HG02588 (cell line): Measurements from ENCODE around the gene SETDB1.
A peak's percentile ranks its signal among the peaks of the same experiment; 100 is the strongest.
"Not testable (repeated sequence)": the region's sequence is repeated elsewhere in the genome, so short reads cannot be mapped to it uniquely, and the experiment has no call there.

ENCODE experiments used
- ATAC-seq: cut with Tn5 transposase; IDR thresholded peaks from one replicate; pipeline ENCODE4 v1.9.1; 2021; ENCODE audit warnings: mild to moderate bottlenecking, moderate library complexity; ENCODE audit not compliant: unreplicated experiment

Gene SETDB1

DNA sequence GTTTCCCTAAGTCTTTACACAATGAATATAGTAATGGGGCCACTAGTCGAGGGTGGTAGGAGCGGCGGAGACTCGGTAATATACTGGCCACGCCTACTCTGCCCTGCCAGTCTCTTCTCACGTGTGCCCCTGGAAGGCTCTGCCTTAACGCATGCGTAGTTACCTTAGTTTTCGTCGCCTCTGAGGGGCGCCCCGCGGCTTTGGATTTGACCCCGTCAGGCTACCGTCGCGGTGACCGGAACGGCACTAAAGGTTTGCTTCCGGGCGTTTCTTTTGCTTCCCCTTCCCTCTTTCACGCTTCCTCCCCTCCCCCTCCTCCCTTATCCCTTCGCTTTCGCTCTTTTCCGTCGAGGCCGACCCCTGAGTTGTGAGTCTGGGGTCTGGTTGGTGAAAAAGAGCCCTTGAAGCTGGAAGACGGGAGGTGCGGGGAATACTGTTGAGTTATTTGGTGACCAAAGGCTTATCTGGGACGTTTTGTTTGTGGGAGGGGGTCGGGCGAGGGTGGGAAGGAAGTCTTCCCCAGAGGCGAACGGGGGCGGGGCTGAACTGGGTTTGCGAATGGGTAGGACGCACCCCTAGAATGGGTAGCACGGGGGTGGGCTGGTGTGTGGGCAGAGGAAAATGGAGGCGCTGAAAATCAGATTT is at the start of gene SETDB1:
TSS of gene SETDB1 (plus strand) at position 267 of the 645 bp plus-strand sequence. CDS start 1,352 bp downstream, outside the sequence.
- peak; percentile 88 for ATAC-seq

DNA sequence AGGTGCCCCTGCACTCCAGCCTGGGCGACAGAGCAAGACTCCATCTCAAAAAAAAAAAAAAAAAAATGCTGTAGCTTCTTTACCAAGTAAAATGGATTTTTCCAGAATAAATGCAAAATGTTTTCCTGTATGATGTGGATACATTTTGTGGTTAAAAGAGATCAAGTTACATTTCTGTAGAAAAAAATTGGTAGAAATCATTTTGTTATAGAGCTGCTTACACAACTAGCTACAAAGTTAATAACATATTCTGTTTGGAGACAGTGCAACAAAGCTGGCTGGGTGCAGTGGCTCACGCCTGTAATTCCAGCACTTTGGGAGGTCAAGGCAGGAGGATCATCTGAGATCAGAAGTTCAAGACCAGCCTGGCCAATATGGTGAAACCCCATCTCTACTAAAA is 47.2 kb upstream of the SETDB1 start:
- ATAC-seq, result not testable (repeated sequence)

DNA sequence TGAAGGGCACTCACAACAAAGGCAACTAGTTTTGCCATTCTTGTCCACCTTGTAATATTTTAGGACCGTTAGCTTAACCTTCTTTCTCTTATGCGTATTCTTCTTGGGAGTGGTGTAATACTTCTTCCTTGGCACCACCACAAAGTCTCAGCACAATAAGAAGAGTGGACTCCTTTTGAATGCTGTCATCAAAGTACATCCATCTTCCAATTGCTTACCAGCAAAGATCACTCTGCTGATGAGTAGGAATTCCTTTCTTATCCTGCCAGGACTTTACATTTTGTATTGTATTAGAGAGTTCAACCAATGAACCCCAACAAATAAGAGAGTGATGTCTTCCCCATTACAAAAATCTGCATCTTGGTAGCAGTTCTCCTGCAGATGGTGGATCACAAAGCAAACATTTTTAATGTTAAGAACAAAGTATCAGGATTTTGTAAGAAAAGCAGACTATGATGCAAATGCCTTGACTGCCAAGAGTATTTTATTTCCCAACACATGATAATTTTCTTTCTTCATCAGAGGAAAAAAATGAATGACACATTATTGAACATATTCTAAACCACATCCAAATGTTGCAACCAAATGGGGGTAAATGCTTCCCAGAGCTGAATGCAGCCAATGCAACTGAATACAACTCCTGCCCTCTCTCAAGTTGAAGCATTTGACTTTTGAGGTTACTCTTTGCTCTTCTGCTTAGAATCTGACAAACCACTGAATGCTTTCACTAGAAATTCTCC is 44.7 kb upstream of the SETDB1 start:
- no peak for ATAC-seq

DNA sequence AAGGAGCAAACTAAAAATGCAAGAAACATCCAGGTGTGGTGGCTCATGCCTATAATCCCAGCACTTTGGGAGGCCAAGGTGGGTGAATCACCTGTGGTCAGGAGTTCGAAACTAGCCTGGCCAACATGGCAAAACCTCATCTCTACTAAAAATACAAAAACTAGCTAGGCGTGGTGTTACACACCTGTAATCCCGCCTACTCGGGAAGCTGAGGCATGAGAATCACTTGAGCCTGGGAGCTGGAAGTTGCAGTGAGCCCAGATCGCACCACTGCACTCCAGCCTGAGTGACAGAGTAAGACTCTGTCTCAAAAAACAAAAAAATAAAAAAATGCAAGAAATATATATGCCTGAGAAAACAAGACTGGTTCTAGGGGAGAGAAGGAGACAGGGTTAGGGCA is 43.0 kb upstream of the SETDB1 start:
- not testable (repeated sequence) for ATAC-seq

DNA sequence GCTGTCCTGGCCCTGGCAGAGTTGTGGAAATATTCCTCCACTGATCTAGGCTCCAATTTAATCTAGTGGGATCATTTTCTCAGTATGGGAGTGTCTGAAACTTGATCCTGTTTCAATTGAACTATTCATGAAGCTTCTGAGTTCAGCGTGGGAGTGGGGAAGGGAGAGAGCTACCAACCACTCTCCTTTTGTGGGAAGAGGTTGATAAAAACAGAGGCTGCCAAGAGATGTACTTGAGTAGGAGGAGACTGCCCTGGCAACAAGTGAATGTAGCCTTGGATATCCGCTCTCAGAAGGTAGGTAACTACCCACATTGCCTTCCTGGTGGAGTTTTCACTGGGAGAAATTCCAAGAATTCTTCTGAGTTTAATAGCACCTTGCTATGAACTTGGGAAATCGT is 39.1 kb upstream of the SETDB1 start, which contains the start of gene CTXND2:
TSS of gene CTXND2 (plus strand) at position 119 of the 400 bp plus-strand sequence. CDS start 25,179 bp downstream, outside the sequence.
- ATAC-seq, result no peak

DNA sequence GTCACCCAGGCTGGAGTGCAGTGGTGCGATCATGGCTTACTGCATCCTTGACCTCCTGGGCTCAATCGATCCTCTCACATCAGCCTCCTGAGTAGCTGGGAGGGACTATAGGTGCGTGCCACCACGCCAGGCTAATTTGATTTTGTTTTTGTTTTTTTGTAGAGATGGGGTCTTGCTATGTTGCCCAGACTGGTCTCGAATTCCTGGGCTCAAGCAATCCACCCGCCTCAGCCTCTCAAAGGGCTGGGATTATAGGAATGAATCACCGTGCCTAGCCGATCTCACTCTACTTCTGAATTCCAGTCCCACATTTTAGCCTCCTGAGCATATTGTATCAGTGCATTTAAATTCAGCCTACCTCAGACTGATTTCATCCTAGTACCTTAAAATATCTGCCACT is 37.4 kb upstream of the SETDB1 start:
- no peak for ATAC-seq

DNA sequence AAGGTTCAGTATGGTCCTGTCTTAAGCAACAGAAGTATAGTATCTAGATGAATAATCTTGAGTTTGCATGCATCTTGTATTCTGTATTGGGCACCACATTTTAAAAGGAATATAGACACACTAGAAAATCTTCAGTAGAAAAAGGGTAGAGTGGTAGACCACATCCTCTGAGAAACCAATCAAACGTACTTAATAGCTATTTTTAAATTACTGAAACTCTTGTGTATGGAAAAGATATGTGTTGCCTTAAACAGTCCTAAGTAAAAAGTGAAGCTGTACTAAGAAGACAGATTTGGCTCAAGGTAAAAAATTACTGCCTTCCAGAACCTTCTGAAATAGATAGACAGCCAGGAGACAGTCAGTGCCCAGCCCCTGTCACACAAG is 36.1 kb upstream of the SETDB1 start:
- ATAC-seq, result no peak

DNA sequence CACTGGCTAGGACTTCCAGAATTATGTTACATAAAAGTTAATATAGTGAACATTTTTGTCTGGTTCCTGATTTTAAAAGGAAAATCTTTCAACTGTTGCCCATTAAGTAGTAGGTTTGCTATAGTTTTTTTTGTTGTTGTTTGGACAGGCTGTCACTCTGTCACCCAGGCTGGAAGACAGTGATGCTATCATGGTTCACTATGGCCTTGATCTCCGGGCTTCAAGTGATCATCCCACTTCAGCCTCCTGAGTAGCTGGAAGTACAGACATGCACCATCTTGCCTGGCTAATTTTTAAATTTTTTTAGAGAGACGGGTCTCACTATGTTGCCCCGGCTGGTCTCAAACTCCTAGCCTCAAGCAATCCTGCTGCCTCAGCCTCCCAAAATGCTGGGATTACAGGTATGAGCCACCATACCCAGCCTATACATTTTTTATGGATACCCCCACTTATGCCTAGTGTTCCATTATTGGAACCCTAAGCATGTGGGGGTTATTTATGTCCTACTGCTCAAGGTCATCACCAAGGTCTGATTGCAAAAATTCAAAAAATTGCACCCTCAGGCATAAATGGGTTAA is 32.7 kb upstream of the SETDB1 start:
- no peak for ATAC-seq

DNA sequence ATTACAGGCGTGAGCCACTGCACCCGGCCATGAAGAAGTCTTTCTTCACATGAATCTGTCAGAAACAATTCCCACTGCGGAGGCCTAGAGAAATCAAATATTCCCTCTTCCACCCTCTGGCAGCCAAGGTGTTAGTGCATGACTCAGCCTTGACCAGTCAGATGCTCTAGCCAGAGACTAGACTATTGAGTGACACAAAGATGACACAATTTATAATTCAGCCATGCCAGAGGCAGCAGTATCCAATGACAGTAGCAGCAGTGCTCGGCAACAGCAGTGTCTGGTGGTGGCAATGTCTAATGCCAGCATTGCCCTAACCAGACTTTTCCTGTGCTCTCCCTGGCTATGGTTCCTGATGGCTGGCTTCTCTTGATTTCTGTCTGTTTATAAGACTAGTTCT is 30.5 kb upstream of the SETDB1 start:
- ATAC-seq, result no peak

DNA sequence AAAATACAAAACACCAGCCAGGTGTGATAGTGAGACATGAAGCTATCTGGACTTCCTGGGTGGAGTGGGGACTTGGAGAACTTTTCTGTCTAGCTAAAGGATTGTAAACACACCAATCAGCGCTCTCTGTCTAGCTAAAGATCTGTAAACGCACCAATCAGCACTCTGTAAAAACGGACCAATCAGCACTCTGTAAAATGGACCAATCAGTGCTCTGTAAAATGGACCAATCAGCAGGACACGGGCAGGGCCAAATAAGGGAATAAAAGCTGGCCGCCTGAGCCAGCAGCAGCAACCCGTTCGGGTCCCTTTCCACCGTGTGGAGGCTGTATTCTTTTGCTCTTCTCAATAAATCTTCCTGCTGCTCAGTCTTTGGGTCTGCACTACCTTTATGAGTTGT is 26.4 kb upstream of the SETDB1 start:
- ATAC-seq, result not testable (repeated sequence)

DNA sequence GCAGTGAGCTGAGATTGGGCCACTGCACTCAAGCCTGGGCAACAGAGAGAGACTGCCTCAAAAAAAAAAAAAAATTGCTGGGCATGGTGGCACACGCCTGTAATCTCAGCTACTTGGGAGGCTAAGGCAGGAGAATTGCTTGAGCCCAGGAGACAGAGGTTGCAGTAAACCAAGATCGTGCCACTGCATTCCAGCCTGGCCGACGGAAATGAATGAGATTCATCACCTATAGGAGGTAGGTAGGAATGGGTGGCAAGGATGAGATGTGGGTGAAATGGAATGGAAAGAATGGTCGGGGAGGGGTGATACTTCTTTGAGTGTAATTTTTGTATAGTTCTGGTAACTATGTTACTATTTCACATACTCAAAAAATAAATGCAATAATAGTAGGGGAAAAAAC is 23.8 kb upstream of the SETDB1 start:
- ATAC-seq, result no peak

DNA sequence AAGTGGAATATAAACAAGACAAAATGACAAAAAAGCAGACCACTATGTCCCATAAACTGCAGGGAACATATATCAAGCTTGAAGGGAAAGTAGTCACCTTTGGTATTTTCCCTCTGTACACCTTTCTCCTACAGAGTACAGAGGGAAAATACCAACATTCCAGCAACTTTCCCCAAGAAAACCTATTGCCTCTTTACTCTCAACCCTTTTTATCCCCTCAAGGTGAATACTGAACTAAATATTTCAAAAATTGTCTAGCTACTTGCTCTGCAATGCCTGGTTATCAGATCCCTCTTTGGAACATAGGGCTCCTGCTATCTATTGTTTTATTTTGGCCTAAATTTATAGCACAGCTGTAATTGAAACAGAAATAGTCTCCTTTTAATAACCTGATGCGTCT is 23.4 kb upstream of the SETDB1 start:
- ATAC-seq, result no peak

DNA sequence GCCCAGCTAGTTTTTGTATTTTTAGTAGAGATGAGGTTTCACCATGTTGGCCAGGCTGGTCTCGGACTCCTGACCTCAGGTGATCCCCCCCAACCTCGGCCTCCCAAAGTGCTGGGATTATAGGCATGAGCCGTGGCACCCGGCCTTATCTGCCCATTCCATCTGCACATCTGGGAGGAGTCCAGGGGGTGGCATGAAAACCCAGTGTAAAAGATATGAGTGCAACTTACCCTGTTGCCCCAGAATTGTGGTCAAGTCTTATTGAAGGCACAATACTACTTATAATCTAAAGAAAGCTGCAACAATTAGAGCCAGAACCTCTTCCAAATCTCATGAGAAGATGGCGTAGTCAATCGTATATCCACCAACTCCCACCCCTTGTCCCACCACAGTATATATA is 20.9 kb upstream of the SETDB1 start:
- ATAC-seq, result no peak

DNA sequence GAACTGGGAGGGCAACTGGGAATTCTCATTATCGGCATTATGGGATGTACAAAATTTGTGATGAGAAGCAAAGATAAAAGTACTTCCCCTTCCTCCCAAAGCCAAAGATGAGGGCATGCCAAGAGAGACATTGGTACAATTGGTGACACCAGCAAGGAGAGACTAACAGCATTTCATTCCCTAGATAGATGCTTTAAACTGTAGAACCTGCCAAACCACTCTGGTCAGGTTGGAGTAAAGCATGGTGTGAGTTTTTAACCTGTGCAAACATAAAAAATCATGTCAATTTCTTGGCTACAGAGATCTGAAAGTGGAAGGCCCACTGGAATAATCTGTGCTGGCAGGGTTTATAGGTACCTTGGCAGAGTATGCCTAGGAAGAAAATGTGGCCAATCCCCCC is 19.8 kb upstream of the SETDB1 start:
- no peak for ATAC-seq

DNA sequence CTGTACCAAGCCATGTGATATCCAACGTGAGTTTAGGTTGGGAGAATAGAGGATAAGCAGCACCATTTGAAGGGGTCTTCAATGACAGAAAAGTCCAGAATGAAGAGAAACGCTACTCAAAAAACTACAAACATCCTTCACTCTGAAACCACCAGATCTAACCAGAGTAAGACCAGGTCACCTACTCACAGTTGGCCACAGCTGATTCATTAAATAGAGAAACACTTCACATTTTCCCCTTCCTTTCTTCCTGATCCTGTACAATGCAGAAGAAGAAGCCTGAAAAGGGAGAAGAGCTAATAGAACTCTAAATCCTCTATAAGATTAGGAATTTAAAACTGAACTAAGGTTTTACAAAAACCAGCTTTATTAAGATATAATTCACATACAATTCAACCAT is 19.4 kb upstream of the SETDB1 start:
- ATAC-seq, result no peak

DNA sequence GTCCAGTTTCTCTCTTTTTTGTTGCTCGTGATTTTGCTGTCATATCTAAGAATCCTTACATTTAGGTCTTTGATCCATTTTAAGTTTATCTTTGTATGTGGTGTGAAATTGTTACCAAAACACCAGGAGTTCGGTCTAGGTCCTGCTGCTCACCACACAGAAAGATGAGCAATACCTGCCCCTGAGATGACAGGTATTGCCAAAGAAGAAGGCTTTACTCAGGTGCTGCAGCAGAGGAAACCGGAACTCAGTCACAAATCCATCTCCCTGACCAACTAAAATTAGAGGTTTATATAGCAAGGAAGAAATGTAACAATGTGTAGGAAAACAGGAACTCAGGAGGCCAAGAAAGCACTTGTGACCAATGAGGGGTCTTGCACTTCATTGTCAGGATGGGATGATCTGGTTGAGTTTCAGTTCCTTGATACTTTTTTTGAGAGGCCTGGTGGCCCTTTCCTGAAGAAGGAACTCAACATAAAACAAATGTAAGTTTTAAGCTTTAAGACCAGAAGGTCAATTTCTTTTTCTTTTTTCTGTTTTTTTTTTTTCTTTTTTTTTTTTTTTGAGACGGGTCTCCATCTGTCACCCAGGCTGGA is 16.5 kb upstream of the SETDB1 start:
- no peak for ATAC-seq

DNA sequence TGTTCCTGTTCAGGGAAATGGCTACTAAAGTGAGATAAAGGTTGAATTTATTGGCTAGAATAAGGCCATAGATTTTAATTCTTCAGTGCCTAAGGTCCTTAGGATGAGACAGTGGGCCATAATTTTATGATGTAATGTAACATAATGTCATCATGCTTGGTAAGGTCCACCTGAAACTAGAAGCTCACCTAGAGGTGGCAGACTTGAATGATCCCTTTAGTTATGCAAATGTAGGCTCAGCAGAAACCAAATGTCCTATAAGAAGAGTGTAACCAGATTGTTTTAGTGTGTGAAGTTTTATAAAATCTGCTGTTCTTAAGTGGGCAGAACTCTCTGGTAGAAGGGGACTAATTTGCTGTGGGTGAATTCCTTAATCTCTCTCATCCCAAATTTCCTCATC is 13.5 kb upstream of the SETDB1 start:
- ATAC-seq, result no peak

DNA sequence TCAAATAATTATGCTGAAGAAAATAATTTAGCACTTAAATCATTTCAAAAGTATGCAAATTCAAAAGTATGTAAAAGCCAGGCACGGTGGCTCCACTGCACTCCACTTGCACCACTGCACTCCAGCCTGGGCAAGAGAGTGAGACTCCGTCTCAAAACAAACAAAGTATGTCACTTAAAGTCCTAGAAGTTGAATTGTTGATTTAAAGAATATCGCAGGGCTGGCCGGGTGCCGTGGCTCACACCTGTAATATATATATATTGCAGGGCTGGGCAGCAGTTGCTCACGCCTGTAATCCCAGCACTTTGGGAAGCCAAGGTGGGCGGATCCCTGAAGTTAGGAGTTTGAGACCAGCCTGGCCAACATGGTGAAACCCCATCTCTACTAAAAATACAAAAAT is 8.8 kb upstream of the SETDB1 start:
- ATAC-seq, result no peak

DNA sequence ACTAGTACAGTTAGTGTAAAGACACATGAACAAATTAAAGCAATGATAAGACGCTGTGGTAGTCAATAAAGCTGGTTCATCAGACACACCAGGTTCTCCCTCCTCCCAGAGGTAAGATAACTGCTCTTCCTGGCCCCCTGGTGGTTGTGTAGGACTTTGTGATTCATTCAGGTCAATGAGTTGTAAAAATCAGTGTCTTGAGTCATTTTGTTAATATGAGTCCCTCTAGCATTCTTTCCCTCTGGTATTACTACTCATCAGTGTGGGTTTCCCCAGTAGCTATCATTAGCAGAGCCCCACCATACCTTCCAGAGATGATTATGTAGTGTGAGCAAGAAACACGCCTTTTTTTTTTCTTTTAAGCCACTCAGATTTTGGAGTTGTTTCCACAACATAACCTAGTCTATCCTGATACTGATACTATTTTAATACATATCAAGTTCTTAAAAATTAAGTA is 3.6 kb upstream of the SETDB1 start:
- ATAC-seq, result no peak

DNA sequence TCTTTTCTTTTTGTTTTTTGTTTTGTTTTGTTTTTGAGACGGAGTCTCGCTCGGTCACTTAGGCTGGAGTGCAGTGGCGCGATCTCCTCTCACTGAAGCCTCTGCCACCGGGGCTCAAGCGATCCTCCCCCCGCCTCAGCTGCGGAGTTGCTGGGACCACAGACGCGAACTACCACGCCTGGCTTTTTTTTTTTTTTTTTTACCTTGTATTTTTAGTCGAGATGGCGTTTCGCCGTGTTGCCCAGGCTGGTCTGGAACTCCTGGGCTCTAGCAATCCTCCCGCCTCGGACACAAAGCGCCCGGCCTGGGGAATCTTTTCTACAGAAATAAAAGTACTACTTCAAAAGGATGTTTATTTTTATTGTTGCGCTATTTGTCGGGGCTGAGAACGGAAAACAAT is 1.1 kb upstream of the SETDB1 start:
- no peak for ATAC-seq

DNA sequence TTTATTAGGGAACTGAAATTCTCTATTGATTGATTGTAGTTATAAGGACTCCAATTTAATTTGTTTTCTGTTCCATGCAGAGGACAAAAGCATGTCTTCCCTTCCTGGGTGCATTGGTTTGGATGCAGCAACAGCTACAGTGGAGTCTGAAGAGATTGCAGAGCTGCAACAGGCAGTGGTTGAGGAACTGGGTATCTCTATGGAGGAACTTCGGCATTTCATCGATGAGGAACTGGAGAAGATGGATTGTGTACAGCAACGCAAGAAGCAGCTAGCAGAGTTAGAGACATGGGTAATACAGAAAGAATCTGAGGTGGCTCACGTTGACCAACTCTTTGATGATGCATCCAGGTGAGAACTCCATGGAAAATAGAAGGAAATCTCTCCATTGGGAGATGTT is 1.5 kb downstream of the SETDB1 start:
- no peak for ATAC-seq

DNA sequence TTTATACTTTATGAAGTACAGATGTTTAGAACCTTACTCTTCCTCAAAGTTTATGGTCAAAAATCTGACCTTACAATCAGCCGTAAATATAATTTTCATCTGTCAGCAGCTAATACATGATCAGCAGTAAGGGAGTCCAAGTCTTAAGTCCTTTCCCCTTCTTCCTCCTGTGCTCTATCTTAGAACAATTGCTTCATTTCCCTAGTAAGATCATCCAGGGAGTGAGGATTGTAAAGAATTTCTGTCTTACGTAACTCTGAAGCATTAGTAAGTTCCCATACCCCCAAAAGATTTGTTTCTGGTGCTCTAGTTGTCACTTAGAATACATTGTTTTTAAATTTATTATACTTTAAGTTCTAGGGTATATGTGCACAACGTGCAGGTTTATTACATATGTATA is 2.1 kb downstream of the SETDB1 start:
- no peak for ATAC-seq
